Measurements from ENCODE around the gene UBE2E2. TPM values are rescaled to one million over a fixed set of nuclear protein-coding genes. Genes with fewer than 3 reads are reported as not detected.

UBE2E2 gene
- total RNA-seq, 1 donor from 2014 or later = 32.5 TPM

DNA sequence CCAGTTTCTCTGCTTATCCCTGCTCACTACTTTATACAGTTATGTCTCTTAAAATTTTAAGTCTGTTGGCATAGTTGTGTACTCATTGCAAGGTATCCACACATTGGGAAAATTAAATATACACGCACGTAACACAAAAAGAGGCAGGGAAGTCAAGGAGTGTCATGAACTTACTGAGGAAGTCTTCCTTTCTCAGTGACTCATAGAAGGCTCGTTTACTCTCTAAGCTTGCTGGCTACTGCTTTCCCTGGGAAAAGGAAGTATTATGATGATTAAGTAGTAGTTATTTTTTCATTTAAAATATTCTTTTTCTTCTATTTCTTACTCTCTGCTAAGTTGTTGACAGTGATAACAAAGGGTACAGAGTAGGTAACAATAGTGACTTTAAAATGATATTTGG, 287.3 kb downstream of the UBE2E2 start:
- Mint-ChIP-seq H3K36me3 (ENCODE audit: insufficient read depth) (peaks cover 2% of the 10 kb centered on the region), H3K4me3 (ENCODE audit: low read depth) (no peak overlapping the region), H3K4me1 (ENCODE audit: low read depth) (peaks cover 11% of the 10 kb centered on the region), H3K9me3 (ENCODE audit: low read depth) (peaks cover 5% of the 10 kb centered on the region), H3K27ac (no peak overlapping the region), H3K27me3 (no peaks in the 10 kb centered on the region)
- TF ChIP-seq, protein P1, sequence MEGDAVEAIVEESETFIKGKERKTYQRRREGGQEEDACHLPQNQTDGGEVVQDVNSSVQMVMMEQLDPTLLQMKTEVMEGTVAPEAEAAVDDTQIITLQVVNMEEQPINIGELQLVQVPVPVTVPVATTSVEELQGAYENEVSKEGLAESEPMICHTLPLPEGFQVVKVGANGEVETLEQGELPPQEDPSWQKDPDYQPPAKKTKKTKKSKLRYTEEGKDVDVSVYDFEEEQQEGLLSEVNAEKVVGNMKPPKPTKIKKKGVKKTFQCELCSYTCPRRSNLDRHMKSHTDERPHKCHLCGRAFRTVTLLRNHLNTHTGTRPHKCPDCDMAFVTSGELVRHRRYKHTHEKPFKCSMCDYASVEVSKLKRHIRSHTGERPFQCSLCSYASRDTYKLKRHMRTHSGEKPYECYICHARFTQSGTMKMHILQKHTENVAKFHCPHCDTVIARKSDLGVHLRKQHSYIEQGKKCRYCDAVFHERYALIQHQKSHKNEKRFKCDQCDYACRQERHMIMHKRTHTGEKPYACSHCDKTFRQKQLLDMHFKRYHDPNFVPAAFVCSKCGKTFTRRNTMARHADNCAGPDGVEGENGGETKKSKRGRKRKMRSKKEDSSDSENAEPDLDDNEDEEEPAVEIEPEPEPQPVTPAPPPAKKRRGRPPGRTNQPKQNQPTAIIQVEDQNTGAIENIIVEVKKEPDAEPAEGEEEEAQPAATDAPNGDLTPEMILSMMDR (IDR thresholded peaks at IDR 0.05; ENCODE audit: unreplicated experiment) = no peak
- DNase-seq (ENCODE audit: low spot score, unreplicated experiment) = no peak

DNA sequence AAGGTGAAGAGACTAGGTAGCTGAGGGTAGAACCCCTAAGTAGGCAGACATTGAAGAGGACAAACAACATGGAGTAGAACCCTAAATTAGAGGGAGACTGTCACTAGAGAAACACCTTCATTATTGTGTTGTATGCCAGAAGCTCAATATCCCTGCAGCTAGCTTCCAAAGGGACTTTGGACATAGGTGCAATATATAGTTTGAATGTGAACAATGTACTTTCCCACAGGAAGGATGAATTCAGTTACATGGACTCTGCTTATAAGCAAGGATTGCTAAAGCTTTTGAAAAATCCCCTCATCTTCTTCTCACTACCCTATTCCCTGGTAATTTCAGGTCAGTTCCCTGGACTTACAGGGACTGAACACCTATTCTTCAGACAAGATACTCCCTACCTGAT, 288.9 kb downstream of the UBE2E2 start:
- Mint-ChIP-seq H3K9me3 (ENCODE audit: low read depth) (peaks cover 3% of the 10 kb centered on the region), H3K27me3 (no peaks in the 10 kb centered on the region), H3K27ac (no peak overlapping the region), H3K4me1 (ENCODE audit: low read depth) (peaks cover 11% of the 10 kb centered on the region), H3K4me3 (ENCODE audit: low read depth) (no peak overlapping the region), H3K36me3 (ENCODE audit: insufficient read depth) (no peaks in the 10 kb centered on the region)
- TF ChIP-seq, protein P1 (IDR thresholded peaks at IDR 0.05; ENCODE audit: unreplicated experiment) = no peak
- DNase-seq (ENCODE audit: low spot score, unreplicated experiment) = no peak

DNA sequence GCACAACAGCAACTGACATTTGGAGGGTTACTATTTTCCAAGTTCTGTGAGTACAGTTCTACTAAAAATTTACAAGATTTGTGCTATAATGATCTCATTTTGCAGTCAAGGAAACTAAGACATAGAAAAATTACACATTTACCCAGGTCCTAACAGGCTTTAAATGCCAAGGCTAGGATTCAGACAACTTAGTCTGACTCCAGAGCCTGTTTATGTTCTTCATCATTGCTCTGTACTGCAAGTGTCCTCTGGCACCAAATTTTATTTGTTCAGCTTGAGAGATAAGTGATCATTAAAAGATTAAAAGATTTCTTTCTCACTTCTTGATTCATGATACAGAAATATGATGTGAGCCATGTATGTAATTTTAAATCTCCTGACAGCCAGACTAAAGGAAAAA, 290.8 kb downstream of the UBE2E2 start:
- Mint-ChIP-seq H3K36me3 (ENCODE audit: insufficient read depth) (no peaks in the 10 kb centered on the region), H3K4me3 (ENCODE audit: low read depth) (no peak overlapping the region), H3K4me1 (ENCODE audit: low read depth) (peaks cover 9% of the 10 kb centered on the region), H3K27ac (no peak overlapping the region), H3K9me3 (ENCODE audit: low read depth) (no peaks in the 10 kb centered on the region), H3K27me3 (no peaks in the 10 kb centered on the region)
- TF ChIP-seq, protein P1 (IDR thresholded peaks at IDR 0.05; ENCODE audit: unreplicated experiment) = no peak
- no peak for DNase-seq (ENCODE audit: low spot score, unreplicated experiment)

DNA sequence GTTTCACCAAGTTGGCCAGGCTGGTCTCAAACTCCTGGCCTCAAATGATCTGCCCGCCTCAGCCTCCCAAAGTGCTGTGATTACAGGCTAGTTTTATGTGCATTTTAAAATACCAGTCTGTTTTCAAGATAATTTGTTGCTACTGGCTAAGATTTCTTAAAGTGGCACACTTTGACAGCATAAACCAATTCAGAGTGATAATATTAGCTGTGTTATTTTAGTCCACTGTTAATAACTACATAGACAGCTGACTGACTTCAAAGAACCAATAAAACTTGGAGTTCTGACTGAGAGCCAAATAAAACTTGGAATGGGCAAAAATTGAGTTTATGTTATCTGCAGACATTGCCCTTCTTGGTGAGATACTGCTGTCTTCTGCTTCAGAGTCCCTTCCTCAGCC, 291.8 kb downstream of the UBE2E2 start:
- Mint-ChIP-seq H3K27me3 (no peaks in the 10 kb centered on the region), H3K4me1 (ENCODE audit: low read depth) (peaks cover 3% of the 10 kb centered on the region), H3K4me3 (ENCODE audit: low read depth) (no peak overlapping the region), H3K36me3 (ENCODE audit: insufficient read depth) (no peaks in the 10 kb centered on the region), H3K9me3 (ENCODE audit: low read depth) (no peaks in the 10 kb centered on the region), H3K27ac (no peak overlapping the region)
- TF ChIP-seq, protein P1 (IDR thresholded peaks at IDR 0.05; ENCODE audit: unreplicated experiment) = no peak
- no peak for DNase-seq (ENCODE audit: low spot score, unreplicated experiment)

DNA sequence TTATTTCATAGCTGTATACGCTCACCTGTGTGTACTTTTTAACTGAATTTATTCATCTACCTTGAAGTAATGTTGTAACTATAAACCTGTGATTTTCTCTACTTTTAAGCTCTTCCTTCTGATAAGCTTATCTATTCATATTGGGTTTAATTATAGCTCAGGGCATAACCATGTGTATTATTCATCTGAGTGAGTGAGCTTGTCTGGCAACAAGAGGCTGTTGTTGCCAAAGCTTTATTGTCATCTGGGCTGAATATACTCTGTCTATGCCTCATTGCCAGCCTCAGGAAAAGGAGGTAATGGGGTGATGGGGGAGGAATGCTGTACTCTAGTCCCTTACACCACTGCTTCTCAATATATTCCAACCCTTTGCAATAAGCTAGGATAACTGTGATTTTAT, 292.4 kb downstream of the UBE2E2 start:
- no peaks in the 10 kb centered on the region for H3K36me3 Mint-ChIP-seq (ENCODE audit: insufficient read depth)
- no peak overlapping the region for H3K27ac Mint-ChIP-seq
- H3K4me3 Mint-ChIP-seq (ENCODE audit: low read depth) = no peak overlapping the region
- no peaks in the 10 kb centered on the region for H3K27me3 Mint-ChIP-seq
- peaks cover 2% of the 10 kb centered on the region for H3K4me1 Mint-ChIP-seq (ENCODE audit: low read depth)
- DNase-seq (ENCODE audit: low spot score, unreplicated experiment) = no peak
- TF ChIP-seq, protein P1 (IDR thresholded peaks at IDR 0.05; ENCODE audit: unreplicated experiment) = no peak
- no peaks in the 10 kb centered on the region for H3K9me3 Mint-ChIP-seq (ENCODE audit: low read depth)
